ENCODE measurements around the gene C3orf22.
A peak's percentile ranks its signal among the peaks of the same experiment; 100 is the strongest.

C3orf22 gene

DNA sequence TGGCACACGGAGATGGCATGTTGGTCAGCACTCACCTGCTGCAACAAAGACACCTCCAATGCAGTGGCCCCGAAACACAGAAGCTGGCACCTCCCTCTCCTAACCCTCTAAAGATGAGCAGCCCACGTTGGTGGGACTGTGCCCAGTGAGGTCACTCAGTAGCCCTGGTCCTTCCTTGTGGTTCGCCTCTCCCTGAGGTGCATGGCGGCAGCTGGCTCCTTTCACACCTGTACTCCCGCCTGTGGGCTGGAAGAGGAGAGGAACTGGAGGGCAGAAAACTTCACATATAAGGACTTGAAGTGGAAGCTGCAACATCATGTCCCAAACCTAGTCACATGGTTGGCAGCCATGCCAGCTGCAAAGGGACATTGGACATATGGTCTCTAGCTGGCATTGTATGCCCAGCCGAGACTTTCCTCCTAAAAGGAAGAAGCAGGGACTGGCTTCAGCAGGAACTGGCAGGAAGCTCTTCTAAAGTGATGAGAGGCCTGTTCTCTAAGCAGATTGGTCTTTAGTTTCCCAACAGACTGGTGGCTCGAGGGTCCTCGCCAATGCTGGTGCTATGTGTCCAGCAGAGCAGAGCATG lies 10.8 kb upstream of the C3orf22 start:
- DNase-seq = no peak
- H3K4me1 Mint-ChIP-seq = no peaks in the 10 kb centered on the region
- no peak for ATAC-seq
- no peaks in the 10 kb centered on the region for H3K9me3 Mint-ChIP-seq
- no peak overlapping the region for H3K27ac Mint-ChIP-seq
- no peaks in the 10 kb centered on the region for H3K36me3 Mint-ChIP-seq (ENCODE audit: low read depth)
- no peak overlapping the region for H3K4me3 Mint-ChIP-seq
- peaks cover 2% of the 10 kb centered on the region for H3K27me3 Mint-ChIP-seq

- Mint-ChIP-seq H3K4me3 (no peak overlapping the region), H3K9me3 (no peaks in the 10 kb centered on the region), H3K4me1 (no peaks in the 10 kb centered on the region), H3K27ac (no peak overlapping the region), H3K27me3 (peaks cover 2% of the 10 kb centered on the region), H3K36me3 (ENCODE audit: low read depth) (no peaks in the 10 kb centered on the region)
- no peak for ATAC-seq
- no peak for DNase-seq
Measured at GRCh38 chr3:126568776-126569342, 10.1 kb upstream of the C3orf22 start.

DNA sequence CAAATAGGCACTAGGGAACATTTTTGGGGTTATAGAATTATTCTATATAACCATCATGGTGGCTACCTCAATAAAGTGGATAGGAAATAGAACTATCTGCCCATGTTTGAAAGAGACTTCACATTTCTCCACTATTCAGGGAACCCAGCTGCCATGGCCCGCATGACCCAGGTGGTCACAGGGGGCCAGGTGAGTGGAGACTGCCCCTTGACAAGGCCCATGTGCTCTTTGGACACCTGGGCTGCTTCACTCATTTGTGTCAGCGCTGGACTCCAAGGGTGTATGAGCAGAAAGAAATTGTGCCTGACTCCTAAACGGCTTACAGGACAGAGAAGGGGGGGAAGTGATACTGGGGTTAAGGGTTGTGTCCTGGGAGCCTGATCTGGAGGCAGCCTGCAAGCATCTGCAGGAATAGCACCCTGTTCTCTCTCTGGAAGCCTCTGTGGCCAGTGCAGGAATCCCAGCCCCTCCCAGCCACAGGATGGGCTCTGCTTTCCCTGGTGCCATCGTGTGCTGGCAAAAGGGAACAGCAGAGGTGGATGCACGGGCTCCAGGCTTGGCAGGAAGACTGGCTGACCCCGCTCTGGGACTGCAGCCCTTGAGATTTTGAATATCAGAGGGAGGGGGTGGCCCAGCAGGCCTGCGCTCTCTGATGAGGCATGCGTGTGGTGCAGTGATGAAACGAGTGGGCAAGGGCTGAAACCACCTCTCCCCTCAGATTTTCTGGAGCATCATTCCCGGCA lies 9.1 kb upstream of the C3orf22 start:
- Mint-ChIP-seq H3K9me3 (no peaks in the 10 kb centered on the region), H3K4me1 (no peaks in the 10 kb centered on the region), H3K27me3 (peaks cover 2% of the 10 kb centered on the region), H3K27ac (no peak overlapping the region), H3K4me3 (no peak overlapping the region), H3K36me3 (ENCODE audit: low read depth) (no peaks in the 10 kb centered on the region)
- DNase-seq (no peak), ATAC-seq (no peak)

DNA sequence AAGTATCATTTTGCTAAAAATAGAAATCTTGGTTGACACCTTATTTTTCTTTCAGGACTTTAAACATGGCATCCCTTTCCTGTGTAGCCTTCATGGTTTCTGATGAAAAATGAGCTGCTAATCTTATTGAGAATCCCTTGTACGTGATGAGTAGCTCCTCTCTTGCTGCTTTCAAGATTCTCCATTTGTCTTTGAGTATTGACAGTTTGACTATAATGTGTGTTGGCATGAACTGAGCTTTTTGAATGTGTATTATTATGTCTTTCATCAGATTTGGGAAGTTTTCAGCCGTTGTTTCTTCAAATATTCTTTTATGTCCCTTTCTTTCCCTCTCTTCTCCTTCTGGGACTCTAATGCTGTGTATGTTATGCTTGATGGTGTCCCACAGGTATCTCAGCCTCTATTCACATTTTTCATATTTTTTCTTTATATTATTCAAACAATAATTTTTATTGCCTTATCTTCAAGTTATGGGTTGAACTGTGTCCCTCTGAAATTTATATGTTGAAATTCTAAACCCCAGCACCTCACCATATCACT lies 4.1 kb upstream of the C3orf22 start:
- Mint-ChIP-seq H3K9me3 (peaks cover 5% of the 10 kb centered on the region), H3K4me1 (no peaks in the 10 kb centered on the region), H3K4me3 (no peak overlapping the region), H3K36me3 (ENCODE audit: low read depth) (no peaks in the 10 kb centered on the region), H3K27ac (no peak overlapping the region), H3K27me3 (peaks cover 2% of the 10 kb centered on the region)
- DNase-seq = no peak
- no peak for ATAC-seq

DNA sequence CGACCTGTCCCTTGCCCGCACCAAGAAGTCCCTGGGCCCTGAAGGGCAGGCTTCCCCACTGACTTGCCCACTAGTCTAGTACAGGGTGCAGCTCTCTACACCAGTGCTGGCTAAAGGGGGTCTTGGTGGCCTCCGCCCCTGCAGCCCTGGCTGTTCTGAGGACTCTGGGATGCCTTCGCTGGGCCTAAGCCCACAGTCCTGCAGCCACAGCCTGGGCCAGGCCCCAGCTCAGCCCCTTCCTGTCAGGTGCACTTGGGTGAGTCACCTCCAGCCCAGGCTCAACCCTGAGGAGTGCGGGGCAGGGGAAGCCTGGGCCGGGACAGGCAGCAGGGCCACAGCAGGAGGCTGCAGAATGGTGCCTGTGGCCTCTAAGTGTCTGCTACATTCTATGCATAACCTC lies 971 bp downstream of the C3orf22 start:
- DNase-seq (no peak), ATAC-seq (no peak)
- H3K27ac Mint-ChIP-seq = no peak overlapping the region
- peaks cover 5% of the 10 kb centered on the region for H3K9me3 Mint-ChIP-seq
- H3K36me3 Mint-ChIP-seq (ENCODE audit: low read depth) = no peaks in the 10 kb centered on the region
- H3K27me3 Mint-ChIP-seq = no peaks in the 10 kb centered on the region
- no peak overlapping the region for H3K4me3 Mint-ChIP-seq
- no peaks in the 10 kb centered on the region for H3K4me1 Mint-ChIP-seq

DNA sequence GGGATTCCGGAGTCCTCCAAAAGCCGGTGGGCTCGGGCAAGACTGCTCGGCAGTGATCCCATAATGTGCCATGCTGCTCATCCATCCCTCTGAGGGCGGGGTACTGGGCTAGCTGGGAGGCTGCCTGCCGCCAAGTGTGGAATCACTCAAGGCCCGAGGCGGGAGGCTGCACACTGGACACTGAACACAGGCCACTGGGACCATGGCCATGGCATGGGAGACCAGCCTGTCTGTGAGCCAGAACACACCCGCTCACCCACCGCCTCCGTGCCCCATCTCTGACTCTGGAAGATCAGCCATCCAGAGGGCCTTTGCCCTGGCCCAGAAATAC lies 1.4 kb downstream of the C3orf22 start:
- peaks cover 5% of the 10 kb centered on the region for H3K9me3 Mint-ChIP-seq
- H3K4me3 Mint-ChIP-seq = no peak overlapping the region
- H3K4me1 Mint-ChIP-seq = no peaks in the 10 kb centered on the region
- no peaks in the 10 kb centered on the region for H3K27me3 Mint-ChIP-seq
- no peak for ATAC-seq
- no peak for DNase-seq
- no peak overlapping the region for H3K27ac Mint-ChIP-seq
- H3K36me3 Mint-ChIP-seq (ENCODE audit: low read depth) = no peaks in the 10 kb centered on the region

GRCh38 chr3:126556637-126557414 lies 1.9 kb downstream of the C3orf22 start:
- Mint-ChIP-seq H3K27ac (no peak overlapping the region), H3K9me3 (peaks cover 4% of the 10 kb centered on the region), H3K4me3 (no peak overlapping the region), H3K4me1 (no peaks in the 10 kb centered on the region), H3K27me3 (no peaks in the 10 kb centered on the region), H3K36me3 (ENCODE audit: low read depth) (no peaks in the 10 kb centered on the region)
- ATAC-seq (peak; percentile 18), DNase-seq (no peak)

- DNase-seq (no peak), ATAC-seq (no peak)
- Mint-ChIP-seq H3K4me3 (no peak overlapping the region), H3K27ac (no peak overlapping the region), H3K9me3 (no peaks in the 10 kb centered on the region), H3K27me3 (no peaks in the 10 kb centered on the region), H3K36me3 (ENCODE audit: low read depth) (no peaks in the 10 kb centered on the region), H3K4me1 (no peaks in the 10 kb centered on the region)
Measured at GRCh38 chr3:126555795-126556636, 2.7 kb downstream of the C3orf22 start.

DNA sequence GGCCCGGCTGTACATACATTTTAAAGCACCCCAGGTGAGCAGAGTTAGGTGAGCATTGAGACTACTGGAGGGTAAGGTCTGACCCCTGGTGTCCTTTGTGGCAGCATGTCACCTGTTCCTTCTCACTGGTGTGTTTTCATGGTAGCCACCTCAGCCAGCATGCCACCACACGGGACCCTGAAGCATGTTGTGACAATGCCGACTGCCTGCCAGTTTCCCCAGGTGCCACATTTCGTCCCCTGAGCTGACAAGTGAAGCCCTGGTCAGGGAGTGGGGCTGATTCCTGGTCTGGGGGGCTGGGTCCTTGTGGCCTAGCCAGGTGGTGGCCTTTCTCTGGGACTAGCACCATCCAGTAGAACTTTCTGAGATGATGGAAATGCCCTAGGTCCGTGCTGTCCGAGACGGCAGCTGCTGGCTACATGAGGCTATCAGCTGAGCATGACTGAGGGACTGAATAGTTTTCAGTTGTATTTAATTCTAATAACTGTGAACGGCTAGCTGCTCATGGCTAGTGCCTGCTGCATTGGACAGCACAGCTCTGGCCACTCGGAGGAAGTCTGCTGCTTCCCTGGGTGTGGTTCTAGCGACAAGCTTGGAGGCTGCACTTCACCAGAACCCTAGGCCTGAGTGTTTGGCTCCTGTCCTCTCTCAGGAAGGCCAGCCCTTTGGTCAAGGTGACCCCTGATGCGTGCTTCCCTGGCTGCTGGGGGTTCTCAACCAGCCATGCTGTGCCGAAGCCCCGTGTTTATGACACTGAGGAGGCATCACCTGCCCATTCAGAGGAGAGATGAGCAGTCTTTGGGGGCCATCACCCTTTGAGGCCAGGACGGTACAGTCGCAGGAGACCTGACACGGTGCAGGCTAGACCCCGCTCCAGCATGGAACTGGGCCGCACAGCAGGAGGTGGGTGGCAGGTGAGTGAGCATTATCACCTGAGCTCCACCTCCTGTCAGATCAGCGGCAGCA lies 3.9 kb downstream of the C3orf22 start:
- Mint-ChIP-seq H3K4me3 (no peak overlapping the region), H3K36me3 (ENCODE audit: low read depth) (no peaks in the 10 kb centered on the region), H3K27me3 (no peaks in the 10 kb centered on the region), H3K27ac (no peak overlapping the region), H3K4me1 (no peaks in the 10 kb centered on the region), H3K9me3 (no peaks in the 10 kb centered on the region)
- ATAC-seq (no peak), DNase-seq (no peak)

DNA sequence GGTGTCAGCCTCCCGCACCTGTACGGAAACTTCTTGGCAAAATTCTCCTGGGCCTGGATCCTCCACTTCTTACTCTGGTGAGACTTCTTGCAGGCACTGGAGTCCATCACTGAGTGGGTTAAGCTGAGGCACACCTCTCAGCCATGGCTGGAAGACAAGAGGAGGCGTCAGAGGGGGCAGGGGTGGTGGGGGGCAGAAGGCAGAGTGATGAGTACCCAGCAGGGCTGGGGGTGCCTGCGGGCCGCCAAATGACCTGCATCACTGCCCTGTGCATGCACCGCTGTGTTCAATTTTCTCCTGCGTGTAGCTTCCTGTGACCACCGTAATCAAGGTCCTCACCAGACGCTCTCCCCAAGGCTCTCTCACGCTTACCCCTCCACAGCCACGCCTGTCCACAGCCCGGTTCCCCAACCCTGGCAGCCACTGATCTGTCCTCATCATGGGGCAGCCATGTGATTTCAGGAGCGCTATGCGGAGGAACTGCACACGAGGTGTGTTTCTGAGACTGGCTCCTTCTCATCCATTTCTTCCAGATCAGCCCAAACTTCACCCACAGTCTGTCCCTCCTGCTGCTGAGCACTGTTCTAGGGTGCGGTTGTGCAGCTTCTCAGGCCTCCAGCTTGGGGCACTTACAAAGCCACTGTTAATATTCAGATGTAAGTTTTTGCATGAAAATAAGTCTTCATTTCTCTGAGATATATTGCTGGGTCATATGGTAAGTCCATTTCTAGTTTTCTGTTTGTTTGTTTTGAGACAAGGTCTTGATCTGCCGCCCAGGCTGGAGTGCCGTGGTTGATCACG lies 5.2 kb downstream of the C3orf22 start:
- no peaks in the 10 kb centered on the region for H3K4me1 Mint-ChIP-seq
- ATAC-seq (no peak), DNase-seq (no peak)
- H3K27ac Mint-ChIP-seq = no peak overlapping the region
- no peaks in the 10 kb centered on the region for H3K9me3 Mint-ChIP-seq
- no peak overlapping the region for H3K4me3 Mint-ChIP-seq
- H3K36me3 Mint-ChIP-seq (ENCODE audit: low read depth) = no peaks in the 10 kb centered on the region
- H3K27me3 Mint-ChIP-seq = no peaks in the 10 kb centered on the region

DNA sequence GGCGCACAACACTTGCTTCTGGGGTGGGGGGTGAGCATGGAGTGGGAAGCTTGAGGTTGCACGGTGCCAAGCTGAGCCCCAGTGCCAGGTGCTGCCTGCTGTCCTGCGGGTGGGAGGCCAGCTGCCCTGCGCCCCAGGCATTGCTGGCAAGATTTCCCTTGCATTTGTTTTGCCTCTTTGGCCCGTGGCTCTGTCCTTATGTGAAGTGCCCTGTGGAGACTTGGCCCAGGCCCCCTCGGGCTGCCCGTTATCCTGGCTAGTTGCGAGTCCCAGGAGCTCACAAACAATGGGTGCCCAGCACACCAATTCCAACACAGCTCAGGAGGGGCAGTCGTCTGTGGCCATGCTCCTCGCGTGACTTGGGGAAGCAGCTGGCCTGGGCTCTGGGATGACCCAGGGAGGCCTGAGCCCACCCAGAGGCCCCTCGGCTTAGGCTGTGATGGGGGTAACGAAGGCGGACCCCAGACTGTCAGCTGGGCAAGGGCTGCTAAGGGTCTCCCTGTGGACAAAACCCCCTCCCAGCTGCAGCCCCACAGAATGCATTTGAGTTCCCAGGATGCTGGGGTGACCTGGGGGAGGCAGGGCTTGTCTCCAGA lies 5.9 kb downstream of the C3orf22 start:
- H3K27me3 Mint-ChIP-seq = no peaks in the 10 kb centered on the region
- no peaks in the 10 kb centered on the region for H3K36me3 Mint-ChIP-seq (ENCODE audit: low read depth)
- H3K4me3 Mint-ChIP-seq = no peak overlapping the region
- H3K4me1 Mint-ChIP-seq = no peaks in the 10 kb centered on the region
- ATAC-seq = no peak
- no peak overlapping the region for H3K27ac Mint-ChIP-seq
- DNase-seq = no peak
- H3K9me3 Mint-ChIP-seq = no peaks in the 10 kb centered on the region

GRCh38 chr3:126551839-126552687 lies 6.7 kb downstream of the C3orf22 start:
- no peaks in the 10 kb centered on the region for H3K4me1 Mint-ChIP-seq
- ATAC-seq (no peak), DNase-seq (no peak)
- H3K27ac Mint-ChIP-seq = no peak overlapping the region
- H3K4me3 Mint-ChIP-seq = no peak overlapping the region
- peaks cover 2% of the 10 kb centered on the region for H3K27me3 Mint-ChIP-seq
- H3K36me3 Mint-ChIP-seq (ENCODE audit: low read depth) = no peaks in the 10 kb centered on the region
- no peaks in the 10 kb centered on the region for H3K9me3 Mint-ChIP-seq

Measured in activated naive CD8-positive, alpha-beta T cell treated with anti-CD3 and anti-CD28 coated beads, Interleukin-2, amount 50 U/mL, for 24 hours (primary cell).